Testis (tissue), 3 donors: Measurements from ENCODE around the gene CBFA2T2. TPM values are rescaled to one million over a fixed set of nuclear protein-coding genes. Genes with fewer than 3 reads are reported as not detected.

Experiments used
- DNase-seq: peaks from one replicate; pipeline ENCODE4 v3.0.0-alpha.2; 2019
- H3K27ac ChIP-seq, 2 donors: fragments of 200-600 bp; sonication (generic); one replicate each; pipeline ENCODE4 v1.5.1; 2019
- H3K27me3 ChIP-seq: fragments of 200-600 bp; sonication (generic); one replicate; pipeline ENCODE4 v1.5.1; 2019
- H3K36me3 ChIP-seq: fragments of 200-600 bp; sonication (generic); one replicate; pipeline ENCODE4 v1.5.1; 2017; ENCODE audit warnings: low read depth; ENCODE audit errors: missing control alignments
- H3K4me1 ChIP-seq: fragments of 200-600 bp; sonication (generic); one replicate; pipeline ENCODE4 v1.5.1; 2019
- H3K4me3 ChIP-seq, 2 donors: fragments of 200-600 bp; sonication (generic); one replicate each; pipeline ENCODE4 v1.5.1; 2017 to 2019
- H3K9me3 ChIP-seq: fragments of 200-600 bp; sonication (generic); one replicate; pipeline ENCODE4 v1.5.1; 2017
- CTCF ChIP-seq, 3 experiments: fragments of 450-650 bp in 2 of 3; fragments of 200-600 bp in 1 of 3; sonication (generic) in 1 of 3; IDR thresholded peaks; one replicate each; pipeline ENCODE4 v1.5.1; 2016 to 2019; ENCODE audit warnings: antibody characterized with exemption in 3 of 3, mild to moderate bottlenecking in 2 of 3, moderate library complexity in 1 of 3
- POLR2A ChIP-seq: fragments of 450-650 bp; IDR thresholded peaks from one replicate; pipeline ENCODE4 v1.6.1; 2017; ENCODE audit warnings: antibody characterized with exemption, mild to moderate bottlenecking, moderate library complexity
- WGBS, 2 donors: methylation state at CpG; one replicate each; pipeline ENCODE4 v1.1.5; 2018; 5-methylcytosine and 5-hydroxymethylcytosine counted together
- intact Hi-C: fragments of 100-400 bp; cut with DNase I; formaldehyde crosslinking; loops from one replicate; pipeline ENCODE4 v1.15.1; 2023; ENCODE audit warnings: low total_unique reads
- polyA plus RNA-seq: library from polyadenylated mRNA; stranded (reverse); fragments of 350-450 nt; fragmentation: Illumina TruSeq; extraction: RNeasy Lipid Tissue Mini Kit (QIAGEN cat#74804); gene quantifications from one replicate; pipeline ENCODE4 v1.2.3, GENCODE V29; 2014; ENCODE audit warnings: low read depth, low replicate concordance; ENCODE audit not compliant: insufficient read depth
- total RNA-seq, 2 donors: library from RNA; depleted of rRNA; stranded (reverse); fragments of >200 nt; gene quantifications; one replicate each; pipeline ENCODE4 v1.2.3, GENCODE V29; 2016

Gene CBFA2T2
- total and polyA plus RNA-seq, 3 donors from 2014 or later, result 25.2 to 39.2 (median 33.1) TPM

- H3K9me3 ChIP-seq, result no peaks in the 10 kb centered on the region
- no peak overlapping the region for H3K4me3 ChIP-seq
- TF ChIP-seq CTCF (IDR thresholded peaks at IDR 0.05) (no peak), POLR2A (no peak)
- no peak overlapping the region for H3K27ac ChIP-seq
- no peaks in the 10 kb centered on the region for H3K36me3 ChIP-seq
- peaks cover 11% of the 10 kb centered on the region for H3K4me1 ChIP-seq
- DNase-seq, result no peak
- WGBS, 2 donors, result 95% methylated on average over 12 of the region's 12 CpGs; no CpG with 5 or more reads in 1 of the 2 donors
- H3K27me3 ChIP-seq, result no peaks in the 10 kb centered on the region
- intact Hi-C loops, result no loop called here
Observed at GRCh38 chr20:33657704-33658095, 167.8 kb downstream of the CBFA2T2 start.

GRCh38 chr20:33658510-33658909 is 168.6 kb downstream of the CBFA2T2 start:
- H3K4me3 ChIP-seq, result no peak overlapping the region
- no peaks in the 10 kb centered on the region for H3K9me3 ChIP-seq
- no peak for DNase-seq
- peaks cover 10% of the 10 kb centered on the region for H3K4me1 ChIP-seq
- 92 to 100% methylated on average over 1 to 8 of the region's 8 CpGs for WGBS, 2 donors
- TF ChIP-seq POLR2A, result no peak
- TF ChIP-seq CTCF (IDR thresholded peaks at IDR 0.05), result no peak
- H3K27me3 ChIP-seq, result no peaks in the 10 kb centered on the region
- H3K27ac ChIP-seq, result no peak overlapping the region
- intact Hi-C loops, result no loop called here
- H3K36me3 ChIP-seq, result no peaks in the 10 kb centered on the region

- H3K27ac ChIP-seq, result no peak overlapping the region
- no peaks in the 10 kb centered on the region for H3K9me3 ChIP-seq
- intact Hi-C loops, result no loop called here
- no peak overlapping the region for H3K4me3 ChIP-seq
- 92 to 100% methylated on average over 4 of the region's 4 CpGs for whole genome bisulfite sequencing, 2 donors
- no peaks in the 10 kb centered on the region for H3K36me3 ChIP-seq
- H3K4me1 ChIP-seq, result peaks cover 10% of the 10 kb centered on the region
- DNase-seq, result no peak
- no peaks in the 10 kb centered on the region for H3K27me3 ChIP-seq
- no peak for TF ChIP-seq CTCF (IDR thresholded peaks at IDR 0.05)
Observed at GRCh38 chr20:33658929-33659328, 169.0 kb downstream of the CBFA2T2 start.

- DNase-seq, result no peak
- WGBS, 2 donors, result 91 to 94% methylated on average over 12 to 28 of the region's 32 CpGs
Observed at GRCh38 chr20:33659341-33660034, 169.6 kb downstream of the CBFA2T2 start.

More at GRCh38 chr20:33659341-33660034, 169.6 kb downstream of the CBFA2T2 start:
- H3K27me3 ChIP-seq, result no peaks in the 10 kb centered on the region
- H3K4me1 ChIP-seq, result peaks cover 15% of the 10 kb centered on the region
- no peak overlapping the region for H3K4me3 ChIP-seq
- no peaks in the 10 kb centered on the region for H3K36me3 ChIP-seq
- intact Hi-C loops, result no loop called here
- TF ChIP-seq POLR2A (no peak), CTCF (IDR thresholded peaks at IDR 0.05) (no peak)
- H3K27ac ChIP-seq, result no peak overlapping the region
- no peaks in the 10 kb centered on the region for H3K9me3 ChIP-seq
